ENCODE measurements around the gene ITPR1. TPM values are rescaled to one million over a fixed set of nuclear protein-coding genes. Genes with fewer than 3 reads are reported as not detected.

The ITPR1 gene
- total and polyA plus RNA-seq, 4 donors, result 3.7 to 39.4 (median 8.2) TPM

DNA sequence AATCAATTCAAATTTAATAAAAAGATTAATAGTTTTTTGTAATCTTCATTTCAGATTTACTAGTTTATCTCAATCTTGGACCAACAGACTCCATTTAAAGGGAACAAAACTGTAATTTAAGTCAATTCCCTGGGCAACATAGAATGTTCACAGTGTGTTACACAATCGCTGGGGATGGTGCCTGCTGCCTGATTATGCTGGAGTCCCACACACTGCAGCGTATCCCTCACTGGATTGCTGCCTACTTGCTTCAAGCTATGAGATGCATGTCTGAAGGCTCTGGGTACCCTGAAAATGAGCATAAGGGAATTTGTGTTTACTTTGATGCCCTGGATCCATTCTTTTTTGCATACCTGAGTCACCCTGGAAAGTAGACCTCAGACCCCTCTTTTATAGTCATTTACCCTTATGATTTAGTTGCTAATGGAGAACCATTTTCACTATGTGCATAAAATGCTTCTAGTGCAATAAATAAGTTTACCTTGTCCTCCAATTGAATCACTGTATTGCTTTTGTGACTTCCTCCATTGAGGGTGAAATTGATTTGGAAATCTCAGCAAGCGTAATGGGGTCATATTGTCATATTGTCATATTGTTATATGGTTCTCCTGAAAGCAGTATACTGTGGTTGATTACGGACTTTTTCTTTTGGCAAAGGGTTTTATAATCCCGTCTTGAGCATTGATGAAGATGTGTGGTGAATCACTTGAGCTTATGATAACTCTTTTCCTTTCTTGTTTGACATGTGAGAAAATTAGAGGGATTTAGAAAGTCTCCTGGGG lies 35.9 kb downstream of the ITPR1 start:
- DNase-seq (ENCODE audit: low spot score), result no peak
- Histone ChIP-seq H3K27me3 (ENCODE audit: control insufficient read depth in 4 of 4, insufficient read depth in 4 of 4, low read length in 3 of 4) (no peaks in the 10 kb centered on the region), H3K9me3 (ENCODE audit: control insufficient read depth in 4 of 4, low read length in 3 of 4) (no peaks in the 10 kb centered on the region), H3K9ac (ENCODE audit: low read depth in 1 of 2, low read length in 2 of 2) (no peak overlapping the region), H3K4me3 (ENCODE audit: low read depth in 1 of 3, low read length in 3 of 3) (no peak overlapping the region), H3K4me1 (ENCODE audit: control insufficient read depth in 4 of 4, insufficient read depth in 4 of 4, low read length in 3 of 4) (peaks cover 0 to 10% (median 6%) of the 10 kb centered on the region in 4 donors), H3K27ac (ENCODE audit: low read depth in 1 of 2, low read length in 2 of 2) (no peak overlapping the region), H3K36me3 (ENCODE audit: control insufficient read depth in 4 of 4, insufficient read depth in 3 of 4, low read depth in 1 of 4, low read length in 3 of 4) (no peaks in the 10 kb centered on the region)
- 92% methylated on average over 5 of the region's 5 CpGs for WGBS
- TF ChIP-seq HNF4G (IDR thresholded peaks at IDR 0.05), result no peak
- TF ChIP-seq, protein P1, sequence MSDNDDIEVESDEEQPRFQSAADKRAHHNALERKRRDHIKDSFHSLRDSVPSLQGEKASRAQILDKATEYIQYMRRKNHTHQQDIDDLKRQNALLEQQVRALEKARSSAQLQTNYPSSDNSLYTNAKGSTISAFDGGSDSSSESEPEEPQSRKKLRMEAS (IDR thresholded peaks at IDR 0.05), result no peak
- no peak for TF ChIP-seq TAF1 (conservative IDR thresholded peaks at IDR 0.05)
- no peak for TF ChIP-seq YY1 (IDR thresholded peaks at IDR 0.05)
- TF ChIP-seq EGR1 (IDR thresholded peaks at IDR 0.05; ENCODE audit: low read depth in 2 of 2), result no peak
- TF ChIP-seq NR2F2 (IDR thresholded peaks at IDR 0.05), result no peak
- TF ChIP-seq GABPA (IDR thresholded peaks at IDR 0.05 in 1 of 2, conservative IDR thresholded peaks at IDR 0.05 in 1 of 2), result no peak
- TF ChIP-seq, protein P2, sequence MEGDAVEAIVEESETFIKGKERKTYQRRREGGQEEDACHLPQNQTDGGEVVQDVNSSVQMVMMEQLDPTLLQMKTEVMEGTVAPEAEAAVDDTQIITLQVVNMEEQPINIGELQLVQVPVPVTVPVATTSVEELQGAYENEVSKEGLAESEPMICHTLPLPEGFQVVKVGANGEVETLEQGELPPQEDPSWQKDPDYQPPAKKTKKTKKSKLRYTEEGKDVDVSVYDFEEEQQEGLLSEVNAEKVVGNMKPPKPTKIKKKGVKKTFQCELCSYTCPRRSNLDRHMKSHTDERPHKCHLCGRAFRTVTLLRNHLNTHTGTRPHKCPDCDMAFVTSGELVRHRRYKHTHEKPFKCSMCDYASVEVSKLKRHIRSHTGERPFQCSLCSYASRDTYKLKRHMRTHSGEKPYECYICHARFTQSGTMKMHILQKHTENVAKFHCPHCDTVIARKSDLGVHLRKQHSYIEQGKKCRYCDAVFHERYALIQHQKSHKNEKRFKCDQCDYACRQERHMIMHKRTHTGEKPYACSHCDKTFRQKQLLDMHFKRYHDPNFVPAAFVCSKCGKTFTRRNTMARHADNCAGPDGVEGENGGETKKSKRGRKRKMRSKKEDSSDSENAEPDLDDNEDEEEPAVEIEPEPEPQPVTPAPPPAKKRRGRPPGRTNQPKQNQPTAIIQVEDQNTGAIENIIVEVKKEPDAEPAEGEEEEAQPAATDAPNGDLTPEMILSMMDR (IDR thresholded peaks at IDR 0.05; ENCODE audit: low read depth, low read length, missing input control), result no peak
- TF ChIP-seq, protein P3, sequence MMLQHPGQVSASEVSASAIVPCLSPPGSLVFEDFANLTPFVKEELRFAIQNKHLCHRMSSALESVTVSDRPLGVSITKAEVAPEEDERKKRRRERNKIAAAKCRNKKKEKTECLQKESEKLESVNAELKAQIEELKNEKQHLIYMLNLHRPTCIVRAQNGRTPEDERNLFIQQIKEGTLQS (IDR thresholded peaks at IDR 0.05), result no peak
- TF ChIP-seq RXRA (IDR thresholded peaks at IDR 0.05), result no peak
- no peak for TF ChIP-seq SP1 (IDR thresholded peaks at IDR 0.05)
- TF ChIP-seq, protein P4, sequence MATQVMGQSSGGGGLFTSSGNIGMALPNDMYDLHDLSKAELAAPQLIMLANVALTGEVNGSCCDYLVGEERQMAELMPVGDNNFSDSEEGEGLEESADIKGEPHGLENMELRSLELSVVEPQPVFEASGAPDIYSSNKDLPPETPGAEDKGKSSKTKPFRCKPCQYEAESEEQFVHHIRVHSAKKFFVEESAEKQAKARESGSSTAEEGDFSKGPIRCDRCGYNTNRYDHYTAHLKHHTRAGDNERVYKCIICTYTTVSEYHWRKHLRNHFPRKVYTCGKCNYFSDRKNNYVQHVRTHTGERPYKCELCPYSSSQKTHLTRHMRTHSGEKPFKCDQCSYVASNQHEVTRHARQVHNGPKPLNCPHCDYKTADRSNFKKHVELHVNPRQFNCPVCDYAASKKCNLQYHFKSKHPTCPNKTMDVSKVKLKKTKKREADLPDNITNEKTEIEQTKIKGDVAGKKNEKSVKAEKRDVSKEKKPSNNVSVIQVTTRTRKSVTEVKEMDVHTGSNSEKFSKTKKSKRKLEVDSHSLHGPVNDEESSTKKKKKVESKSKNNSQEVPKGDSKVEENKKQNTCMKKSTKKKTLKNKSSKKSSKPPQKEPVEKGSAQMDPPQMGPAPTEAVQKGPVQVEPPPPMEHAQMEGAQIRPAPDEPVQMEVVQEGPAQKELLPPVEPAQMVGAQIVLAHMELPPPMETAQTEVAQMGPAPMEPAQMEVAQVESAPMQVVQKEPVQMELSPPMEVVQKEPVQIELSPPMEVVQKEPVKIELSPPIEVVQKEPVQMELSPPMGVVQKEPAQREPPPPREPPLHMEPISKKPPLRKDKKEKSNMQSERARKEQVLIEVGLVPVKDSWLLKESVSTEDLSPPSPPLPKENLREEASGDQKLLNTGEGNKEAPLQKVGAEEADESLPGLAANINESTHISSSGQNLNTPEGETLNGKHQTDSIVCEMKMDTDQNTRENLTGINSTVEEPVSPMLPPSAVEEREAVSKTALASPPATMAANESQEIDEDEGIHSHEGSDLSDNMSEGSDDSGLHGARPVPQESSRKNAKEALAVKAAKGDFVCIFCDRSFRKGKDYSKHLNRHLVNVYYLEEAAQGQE (IDR thresholded peaks at IDR 0.05), result no peak
- TF ChIP-seq FOXA2 (IDR thresholded peaks at IDR 0.05), result no peak
- no peak for TF ChIP-seq HNF4A (conservative IDR thresholded peaks at IDR 0.05)
- no peak for TF ChIP-seq RAD21 (IDR thresholded peaks at IDR 0.05)
- TF ChIP-seq, protein P5, sequence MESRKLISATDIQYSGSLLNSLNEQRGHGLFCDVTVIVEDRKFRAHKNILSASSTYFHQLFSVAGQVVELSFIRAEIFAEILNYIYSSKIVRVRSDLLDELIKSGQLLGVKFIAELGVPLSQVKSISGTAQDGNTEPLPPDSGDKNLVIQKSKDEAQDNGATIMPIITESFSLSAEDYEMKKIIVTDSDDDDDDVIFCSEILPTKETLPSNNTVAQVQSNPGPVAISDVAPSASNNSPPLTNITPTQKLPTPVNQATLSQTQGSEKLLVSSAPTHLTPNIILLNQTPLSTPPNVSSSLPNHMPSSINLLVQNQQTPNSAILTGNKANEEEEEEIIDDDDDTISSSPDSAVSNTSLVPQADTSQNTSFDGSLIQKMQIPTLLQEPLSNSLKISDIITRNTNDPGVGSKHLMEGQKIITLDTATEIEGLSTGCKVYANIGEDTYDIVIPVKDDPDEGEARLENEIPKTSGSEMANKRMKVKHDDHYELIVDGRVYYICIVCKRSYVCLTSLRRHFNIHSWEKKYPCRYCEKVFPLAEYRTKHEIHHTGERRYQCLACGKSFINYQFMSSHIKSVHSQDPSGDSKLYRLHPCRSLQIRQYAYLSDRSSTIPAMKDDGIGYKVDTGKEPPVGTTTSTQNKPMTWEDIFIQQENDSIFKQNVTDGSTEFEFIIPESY (IDR thresholded peaks at IDR 0.05), result no peak
